SK-MEL-5 (cell line): Measurements from ENCODE around the gene SKIC3. TPM values are rescaled to one million over a fixed set of nuclear protein-coding genes. Genes with fewer than 3 reads are reported as not detected.

Experiments
- DNase-seq: peaks from one replicate; pipeline ENCODE4 v3.0.0-alpha.2; 2016; ENCODE audit warnings: low read depth, low spot score
- in situ Hi-C: cut with HindIII; loops from 2 replicates; pipeline ENCODE4 v1.10.0; 2016; ENCODE audit warnings: low sequenced_read_pairs, high pct_unique_total_duplicates, low pct_unique_long_range_greater_than_20kb
- polyA plus RNA-seq, 2 experiments: library from polyadenylated mRNA; depleted of rRNA; stranded (reverse); fragments of >200 nt; gene quantifications; 2 replicates each; pipeline ENCODE4 v1.2.3, GENCODE V29; 2015
- total RNA-seq: library from RNA; depleted of rRNA; stranded (reverse); fragments of >200 nt; shearing (Covaris generic); gene quantifications from 2 replicates; pipeline ENCODE4 v1.2.3, GENCODE V29; 2014; rRNA removed

SKIC3 gene
- total RNA-seq: 78.1 and 87.3 TPM in 2 replicates
- 30.2 and 37.9 TPM in 2 replicates for polyA plus RNA-seq (2015; cell fraction: cytosol; rRNA removed)
- 245 and 273 TPM in 2 replicates for polyA plus RNA-seq (2015; cell fraction: nucleus; rRNA removed)

GRCh38 chr5:95554647-95555548 lies at the start of gene SKIC3, which contains the start of gene ARSK:
TSS of gene SKIC3 (minus strand) at chr5:95554977. CDS start at chr5:95547150, 7,827 bp downstream.
TSS of gene ARSK (plus strand) at chr5:95555101. CDS start at chr5:95555279, 178 bp downstream.
- DNase-seq: peak; percentile 98
- in situ Hi-C loops: no loop called here

DNA sequence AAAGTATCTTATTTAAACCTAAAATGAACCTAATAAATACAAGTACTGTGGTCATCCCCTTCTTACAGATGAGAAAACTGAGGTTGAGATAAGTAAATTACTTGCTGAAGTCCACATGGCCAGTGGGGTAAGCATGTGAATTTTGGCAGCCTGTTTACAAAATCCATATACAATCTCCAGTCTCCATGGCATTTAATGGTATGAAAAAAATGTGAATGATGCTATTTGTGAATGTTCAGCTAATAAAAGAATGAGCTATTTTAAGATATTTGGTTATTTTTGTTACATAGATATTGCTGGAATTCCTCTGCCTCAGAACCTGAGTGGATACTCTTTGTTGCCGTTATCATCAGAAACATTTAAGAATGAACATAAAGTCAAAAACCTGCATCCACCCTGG lies 45.8 kb upstream of the SKIC3 start:
- in situ Hi-C loops: no loop called here
- no peak for DNase-seq

GRCh38 chr5:95599252-95599651 lies 44.5 kb upstream of the SKIC3 start:
- in situ Hi-C loops: no loop called here
- peak; percentile 24 for DNase-seq

DNA sequence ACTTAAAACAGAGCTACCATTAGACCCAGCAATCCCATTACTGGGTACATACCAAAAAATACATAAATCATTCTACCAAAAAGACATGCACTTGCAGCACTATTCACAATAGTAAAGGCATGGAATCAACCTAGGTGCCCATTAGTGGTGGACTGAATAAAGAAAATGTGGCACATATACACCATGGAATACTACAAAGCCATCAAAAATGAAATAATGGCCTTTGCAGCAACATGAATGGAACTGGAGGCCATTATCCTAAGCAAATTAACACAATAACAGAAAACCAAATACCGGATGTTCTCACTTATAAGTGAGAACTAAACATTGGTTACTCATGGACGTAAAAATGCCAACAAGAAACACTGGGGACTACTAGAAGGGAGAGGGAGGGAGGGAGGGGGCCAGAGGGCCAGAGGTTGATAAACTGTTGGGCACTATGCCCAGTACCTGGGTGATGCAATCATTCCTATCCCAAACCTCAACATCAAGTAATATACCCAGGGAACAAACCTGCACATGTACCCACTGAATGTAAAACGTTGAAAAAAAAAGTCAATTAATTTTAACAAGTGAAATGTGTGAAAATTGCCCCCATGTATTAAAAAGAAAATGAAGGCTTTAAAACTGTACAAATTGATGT lies 40.6 kb upstream of the SKIC3 start:
- in situ Hi-C loops: no loop called here
- no peak for DNase-seq

GRCh38 chr5:95591490-95591901 lies 36.7 kb upstream of the SKIC3 start:
- DNase-seq: peak; percentile 70
- in situ Hi-C loops: no loop called here

GRCh38 chr5:95590880-95591279 lies 36.1 kb upstream of the SKIC3 start:
- in situ Hi-C loops: no loop called here
- no peak for DNase-seq

- in situ Hi-C loops: no loop called here
- no peak for DNase-seq
Measured at GRCh38 chr5:95583992-95584391, 29.2 kb upstream of the SKIC3 start.

- in situ Hi-C loops: no loop called here
- no peak for DNase-seq
Measured at GRCh38 chr5:95581576-95581975, 26.8 kb upstream of the SKIC3 start.

DNA sequence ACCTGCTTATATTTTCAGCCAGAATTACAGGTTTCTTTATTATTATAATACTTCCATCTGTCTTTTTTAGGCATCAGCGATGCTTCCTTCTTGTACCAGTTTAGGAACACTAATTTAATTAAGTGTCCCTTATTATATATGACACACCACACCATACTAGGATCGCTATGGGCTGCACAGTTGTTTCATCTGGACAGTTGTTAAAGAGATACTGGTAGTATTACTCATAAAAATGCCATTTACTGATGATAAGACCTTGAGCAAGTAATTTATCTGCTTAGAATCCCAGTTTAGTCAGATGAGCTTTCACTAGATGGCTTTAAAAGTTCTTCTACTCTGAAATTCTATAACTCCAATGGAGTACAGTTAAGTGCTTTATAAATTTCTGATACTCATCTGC lies 17.2 kb upstream of the SKIC3 start:
- in situ Hi-C loops: no loop called here
- no peak for DNase-seq

GRCh38 chr5:95565280-95565920 lies 10.6 kb upstream of the SKIC3 start:
- DNase-seq: no peak
- in situ Hi-C loops: no loop called here

GRCh38 chr5:95564450-95564849 lies 9.7 kb upstream of the SKIC3 start:
- in situ Hi-C loops: no loop called here
- no peak for DNase-seq

DNA sequence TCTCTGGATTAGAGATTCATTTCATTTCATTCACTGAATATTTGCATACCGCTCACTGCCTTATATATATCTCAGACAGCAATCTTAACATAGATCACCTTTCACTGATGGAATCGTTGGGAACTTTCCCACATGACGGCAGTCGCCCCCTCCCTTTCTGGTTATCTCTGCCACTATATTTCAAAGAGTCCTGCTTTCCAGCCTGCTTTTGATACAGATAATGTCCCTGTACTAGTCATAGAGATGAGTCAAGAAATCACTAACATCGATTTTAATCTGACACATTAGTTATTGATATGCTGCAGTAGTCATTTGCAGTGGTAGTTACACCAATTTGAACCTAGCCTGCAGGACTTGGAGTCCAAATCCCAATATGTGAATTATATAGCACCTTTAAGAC lies 8.6 kb upstream of the SKIC3 start:
- DNase-seq: no peak
- in situ Hi-C loops: no loop called here

- DNase-seq: no peak
- in situ Hi-C loops: no loop called here
Measured at GRCh38 chr5:95562282-95562681, 7.5 kb upstream of the SKIC3 start.

DNA sequence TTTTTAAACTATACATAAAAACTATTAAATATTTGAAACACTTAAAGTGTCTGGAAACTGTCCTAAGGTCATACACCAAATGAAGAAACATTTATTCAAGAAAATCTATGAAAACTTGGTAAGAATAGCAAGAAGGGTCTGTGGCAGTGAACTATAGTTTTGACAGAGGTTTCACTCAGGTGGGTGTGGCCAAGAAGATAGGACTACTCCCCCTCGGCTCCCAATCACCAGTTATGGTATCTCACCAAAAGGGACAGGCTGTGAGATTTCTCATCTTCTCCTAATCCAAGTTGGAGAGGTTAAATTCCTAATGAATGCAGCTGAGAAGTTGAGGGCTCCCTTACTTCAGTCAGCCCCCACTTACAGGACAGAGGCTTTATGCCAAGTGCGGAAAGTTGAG lies 3.1 kb upstream of the SKIC3 start:
- DNase-seq: no peak
- in situ Hi-C loops: no loop called here

DNA sequence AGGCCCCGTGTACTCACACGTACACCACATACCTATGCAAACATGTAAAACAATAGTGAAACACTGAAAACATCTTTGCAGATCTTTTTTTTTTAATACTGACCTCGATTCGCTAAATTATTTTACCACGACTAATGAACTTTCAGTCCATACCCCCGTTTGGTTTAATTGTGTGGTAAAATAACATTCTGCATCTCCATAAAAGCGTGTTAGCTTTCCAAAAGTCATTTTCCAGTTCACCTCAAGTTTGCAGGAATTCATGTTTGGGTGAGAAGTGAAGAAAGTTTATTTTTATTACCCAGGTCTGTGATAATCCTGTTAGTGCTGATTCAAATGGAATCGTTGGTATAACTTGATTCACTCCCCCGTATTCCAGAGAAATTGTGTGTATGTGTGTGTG lies 776 bp upstream of the SKIC3 start:
- in situ Hi-C loops: no loop called here
- no peak for DNase-seq

DNA sequence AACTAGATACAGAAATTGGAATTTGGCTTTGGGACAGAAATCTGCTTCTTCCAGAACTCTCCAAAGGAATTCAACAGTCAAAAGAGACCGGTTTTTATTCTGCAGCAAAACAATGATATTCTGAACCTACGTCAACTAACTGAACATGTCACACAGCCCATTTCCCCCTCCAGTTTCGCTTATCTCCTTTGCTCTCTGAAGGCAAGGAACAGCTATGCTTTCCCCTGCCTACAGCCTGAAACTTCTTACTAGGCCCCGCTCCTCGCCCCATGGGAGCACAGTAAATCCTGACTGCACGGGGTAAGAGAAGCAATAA lies 488 bp downstream of the SKIC3 start:
- in situ Hi-C loops: no loop called here
- DNase-seq: no peak

- in situ Hi-C loops: no loop called here
- DNase-seq: no peak
Measured at GRCh38 chr5:95549030-95549429, 5.7 kb downstream of the SKIC3 start.

- in situ Hi-C loops: no loop called here
- no peak for DNase-seq
Measured at GRCh38 chr5:95543017-95543705, 11.6 kb downstream of the SKIC3 start.
